Activated CD4-positive, alpha-beta memory T cell treated with anti-CD3 and anti-CD28 coated beads for 36 hours (primary cell): ENCODE data around the gene RTN3. TPM values are rescaled to one million over a fixed set of nuclear protein-coding genes. Genes with fewer than 3 reads are reported as not detected.

Source experiments
- CTCF ChIA-PET: fragments of 350-600 bp; sonication (Branson Sonifier 250); formaldehyde crosslinking; loops from one replicate; lab custom pipeline; 2021; ENCODE audit warnings: antibody characterized with exemption, inconsistent platforms; lab: Charles Lee
- POLR2A ChIA-PET: fragments of 350-600 bp; sonication (Branson Sonifier 250); formaldehyde crosslinking; loops from one replicate; lab custom pipeline; 2021; ENCODE audit warnings: antibody characterized with exemption; lab: Charles Lee
- DNase-seq: peaks from one replicate; pipeline ENCODE4 v3.0.0-alpha.2; 2020
- H3K27ac Mint-ChIP-seq: one replicate; pipeline ENCODE4 v1.8.0; 2021; ENCODE audit warnings: mixed read lengths
- H3K27me3 Mint-ChIP-seq: one replicate; pipeline ENCODE4 v1.8.0; 2021; ENCODE audit warnings: mixed read lengths
- H3K36me3 Mint-ChIP-seq: one replicate; pipeline ENCODE4 v1.8.0; 2021; ENCODE audit warnings: mixed read lengths
- H3K4me1 Mint-ChIP-seq: one replicate; pipeline ENCODE4 v1.8.0; 2021; ENCODE audit warnings: low read depth, mixed read lengths
- H3K4me3 Mint-ChIP-seq: one replicate; pipeline ENCODE4 v1.8.0; 2021; ENCODE audit warnings: mild to moderate bottlenecking, mixed read lengths
- H3K9me3 Mint-ChIP-seq: one replicate; pipeline ENCODE4 v1.8.0; 2021; ENCODE audit warnings: mixed read lengths
- intact Hi-C: fragments of 100-400 bp; cut with micrococcal nuclease; formaldehyde crosslinking; loops from one replicate; pipeline ENCODE4 v1.15.1; 2023
- total RNA-seq, 2 experiments: library from RNA; stranded (reverse); gene quantifications; one replicate each; pipeline ENCODE4 v1.2.3, GENCODE V29; 2021

The RTN3 gene
- total RNA-seq, 2 experiments from 2014 or later = 54.4 to 58.4 TPM

DNA sequence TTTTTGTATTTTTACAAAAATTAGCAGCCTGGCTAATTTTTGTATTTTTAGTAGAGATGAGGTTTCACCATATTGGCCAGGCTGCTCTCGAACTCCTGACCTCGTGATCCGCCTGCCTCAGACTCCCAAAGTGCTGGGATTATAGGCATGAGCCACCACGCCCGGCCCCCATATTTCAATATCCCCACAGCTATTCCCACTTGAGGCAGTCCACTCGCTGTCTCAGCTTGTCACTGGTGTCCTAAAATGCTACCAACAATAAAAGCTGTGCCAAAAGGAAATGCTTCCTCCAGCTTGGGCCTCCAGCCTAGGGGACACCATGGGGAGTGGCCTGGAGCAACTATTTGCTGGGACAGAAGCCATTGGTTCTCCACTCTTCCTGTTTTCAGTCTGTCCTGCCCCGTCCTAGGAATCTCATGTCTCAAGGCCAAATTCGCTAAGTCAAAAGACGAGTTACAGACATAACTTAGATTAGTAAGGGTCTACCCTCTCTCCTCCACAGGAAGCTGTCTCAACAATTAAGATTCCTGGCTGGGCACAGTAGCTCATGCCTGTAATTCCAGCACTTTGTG is 124.6 kb downstream of the RTN3 start:
- Mint-ChIP-seq H3K4me3 (no peak overlapping the region), H3K27me3 (no peaks in the 10 kb centered on the region), H3K36me3 (no peaks in the 10 kb centered on the region), H3K27ac (no peak overlapping the region), H3K9me3 (no peaks in the 10 kb centered on the region), H3K4me1 (no peaks in the 10 kb centered on the region)
- DNase-seq = no peak
- ChIA-PET CTCF (no interaction called here), POLR2A (no interaction called here)
- intact Hi-C loops = no loop called here

Other genes starting within 250 kb of the RTN3 start
- under 1 TPM; 0.15 to 0.24 TPM for gene PLAAT5, start 190.3 kb upstream of the RTN3 start, total RNA-seq
- not detected for gene LGALS12, start 175.4 kb upstream of the RTN3 start, total RNA-seq
- gene PLAAT4, start 144.7 kb upstream of the RTN3 start, total RNA-seq = 10 to 100 TPM; 35.7 to 36.3 TPM
- under 1 TPM in 1 of 2 experiments, not detected in 1; 0.44 TPM for gene PLAAT2, start 118.1 kb upstream of the RTN3 start, total RNA-seq
- gene PLAAT3, start 67.1 kb upstream of the RTN3 start, total RNA-seq = 10 to 100 TPM; 10.3 to 10.4 TPM
- gene ATL3, start 10.1 kb upstream of the RTN3 start, total RNA-seq = 10 to 100 TPM; 31.3 to 34.6 TPM
- gene ZFTA, start 87.3 kb downstream of the RTN3 start, total RNA-seq = 1 to 10 TPM; 1.3 to 1.5 TPM
- gene SPINDOC, start 132.0 kb downstream of the RTN3 start, total RNA-seq = 10 to 100 TPM; 27.9 to 29.3 TPM
- gene MARK2, start 157.6 kb downstream of the RTN3 start, total RNA-seq = 10 to 100 TPM; 20.0 to 29.0 TPM
- gene RCOR2, start 235.7 kb downstream of the RTN3 start, total RNA-seq = under 1 TPM; 0.21 to 0.27 TPM